Stimulated activated naive CD8-positive, alpha-beta T cell treated with anti-CD3 and anti-CD28 coated beads, Interleukin-15, Interleukin-2, amounts not matched to agents 100 ng/mL and 50 ng/mL, for 24 hours (primary cell): ENCODE results near the gene WWC2.
"Not testable (repeated sequence)": the region's sequence is repeated elsewhere in the genome, so short reads cannot be mapped to it uniquely, and the experiment has no call there.

Source experiments
- H3K27ac Mint-ChIP-seq: one replicate; pipeline ENCODE4 v1.8.0; 2021; ENCODE audit warnings: mild to moderate bottlenecking, mixed read lengths
- H3K27me3 Mint-ChIP-seq: one replicate; pipeline ENCODE4 v1.8.0; 2021; ENCODE audit warnings: mixed read lengths
- H3K36me3 Mint-ChIP-seq: one replicate; pipeline ENCODE4 v1.8.0; 2021; ENCODE audit warnings: low read depth, mixed read lengths
- H3K4me1 Mint-ChIP-seq: one replicate; pipeline ENCODE4 v1.8.0; 2021; ENCODE audit warnings: low read depth, mixed read lengths
- H3K4me3 Mint-ChIP-seq: one replicate; pipeline ENCODE4 v1.8.0; 2021; ENCODE audit warnings: mild to moderate bottlenecking, mixed read lengths
- H3K9me3 Mint-ChIP-seq: one replicate; pipeline ENCODE4 v1.8.0; 2021; ENCODE audit warnings: mixed read lengths

The WWC2 gene

DNA sequence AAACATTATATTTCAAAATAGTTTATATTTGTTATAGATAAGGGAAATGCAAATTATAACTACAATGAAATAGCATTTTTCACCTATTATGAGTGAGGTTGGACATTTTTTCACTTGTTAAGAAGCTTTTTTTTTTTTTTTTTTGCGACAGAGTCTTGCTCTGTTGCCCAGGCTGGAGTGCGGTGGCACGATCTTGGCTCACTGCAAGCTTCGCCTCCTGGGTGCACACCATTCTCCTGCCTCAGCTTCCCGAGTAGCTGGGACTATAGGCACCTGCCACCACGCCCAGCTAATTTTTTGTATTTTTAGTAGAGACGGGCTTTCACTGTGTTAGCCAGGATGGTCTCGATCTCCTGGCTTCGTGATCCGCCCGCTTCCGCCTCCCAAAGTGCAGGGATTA lies 22.6 kb downstream of the WWC2 start:
- H3K9me3 Mint-ChIP-seq, H3K36me3 Mint-ChIP-seq, H3K27me3 Mint-ChIP-seq, H3K4me1 Mint-ChIP-seq, H3K4me3 Mint-ChIP-seq, H3K27ac Mint-ChIP-seq: not testable (repeated sequence)

DNA sequence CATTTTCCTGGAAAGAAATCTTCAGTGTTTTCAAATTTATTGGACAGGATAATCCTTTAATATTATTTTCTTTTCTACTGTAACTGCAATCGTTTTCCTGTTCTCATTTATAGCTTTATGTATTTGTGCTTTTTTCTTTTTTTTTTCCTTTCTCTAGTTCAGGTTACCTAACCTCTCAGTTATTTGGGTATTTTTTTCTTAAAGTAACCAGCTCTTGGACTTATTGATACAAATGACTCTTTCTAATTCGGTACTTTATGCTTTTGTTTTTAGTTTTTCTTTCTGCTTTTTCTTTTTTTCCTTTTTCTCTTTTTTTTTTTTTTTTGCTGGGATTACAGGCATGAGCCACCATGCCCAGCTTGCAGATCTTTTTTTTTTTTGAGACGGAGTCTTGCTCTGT lies 25.2 kb downstream of the WWC2 start:
- Mint-ChIP-seq H3K4me1 (no peaks in the 10 kb centered on the region), H3K27ac (no peak overlapping the region), H3K36me3 (no peaks in the 10 kb centered on the region), H3K27me3 (no peaks in the 10 kb centered on the region), H3K4me3 (no peak overlapping the region), H3K9me3 (no peaks in the 10 kb centered on the region)

GRCh38 chr4:183124865-183125264 lies 25.8 kb downstream of the WWC2 start:
- H3K27me3 Mint-ChIP-seq = no peaks in the 10 kb centered on the region

GRCh38 chr4:183129125-183129524 lies 30.1 kb downstream of the WWC2 start:
- Mint-ChIP-seq H3K27me3 (no peaks in the 10 kb centered on the region), H3K4me1 (no peaks in the 10 kb centered on the region), H3K27ac (no peak overlapping the region), H3K4me3 (no peak overlapping the region), H3K36me3 (no peaks in the 10 kb centered on the region), H3K9me3 (no peaks in the 10 kb centered on the region)

More at GRCh38 chr4:183124865-183125264, 25.8 kb downstream of the WWC2 start:
- no peaks in the 10 kb centered on the region for H3K4me1 Mint-ChIP-seq
- H3K9me3 Mint-ChIP-seq = no peaks in the 10 kb centered on the region
- H3K27ac Mint-ChIP-seq = no peak overlapping the region
- H3K36me3 Mint-ChIP-seq = no peaks in the 10 kb centered on the region
- H3K4me3 Mint-ChIP-seq = no peak overlapping the region

GRCh38 chr4:183129675-183130074 lies 30.6 kb downstream of the WWC2 start:
- Mint-ChIP-seq H3K4me3 (no peak overlapping the region), H3K27ac (no peak overlapping the region), H3K4me1 (no peaks in the 10 kb centered on the region), H3K36me3 (no peaks in the 10 kb centered on the region), H3K9me3 (no peaks in the 10 kb centered on the region), H3K27me3 (no peaks in the 10 kb centered on the region)

- Mint-ChIP-seq H3K36me3 (no peaks in the 10 kb centered on the region), H3K4me1 (no peaks in the 10 kb centered on the region), H3K4me3 (no peak overlapping the region), H3K9me3 (no peaks in the 10 kb centered on the region), H3K27ac (no peak overlapping the region), H3K27me3 (no peaks in the 10 kb centered on the region)
Measured at GRCh38 chr4:183130328-183131155, 31.5 kb downstream of the WWC2 start.

DNA sequence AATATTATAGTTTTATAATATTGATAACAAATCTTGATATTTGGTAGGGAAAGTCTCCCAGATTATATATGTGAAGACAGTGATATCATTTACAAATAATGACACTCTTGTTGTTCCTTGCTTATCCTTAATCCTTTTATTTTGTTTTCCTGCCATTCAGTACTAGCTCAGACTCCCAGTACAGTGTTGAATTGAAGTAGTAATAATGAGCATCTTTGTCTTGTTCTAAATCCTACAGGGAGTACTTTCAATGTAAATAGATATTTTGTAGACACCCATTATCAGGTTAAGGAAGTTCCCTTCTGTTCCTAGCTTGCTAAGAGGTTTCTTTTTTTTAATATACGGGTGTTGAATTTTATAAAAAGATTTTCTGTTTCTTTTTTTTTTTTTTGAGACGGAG lies 33.0 kb downstream of the WWC2 start:
- H3K27me3 Mint-ChIP-seq = peaks cover 3% of the 10 kb centered on the region
- no peaks in the 10 kb centered on the region for H3K36me3 Mint-ChIP-seq
- H3K4me1 Mint-ChIP-seq = no peaks in the 10 kb centered on the region
- no peak overlapping the region for H3K4me3 Mint-ChIP-seq
- H3K9me3 Mint-ChIP-seq = no peaks in the 10 kb centered on the region
- no peak overlapping the region for H3K27ac Mint-ChIP-seq

DNA sequence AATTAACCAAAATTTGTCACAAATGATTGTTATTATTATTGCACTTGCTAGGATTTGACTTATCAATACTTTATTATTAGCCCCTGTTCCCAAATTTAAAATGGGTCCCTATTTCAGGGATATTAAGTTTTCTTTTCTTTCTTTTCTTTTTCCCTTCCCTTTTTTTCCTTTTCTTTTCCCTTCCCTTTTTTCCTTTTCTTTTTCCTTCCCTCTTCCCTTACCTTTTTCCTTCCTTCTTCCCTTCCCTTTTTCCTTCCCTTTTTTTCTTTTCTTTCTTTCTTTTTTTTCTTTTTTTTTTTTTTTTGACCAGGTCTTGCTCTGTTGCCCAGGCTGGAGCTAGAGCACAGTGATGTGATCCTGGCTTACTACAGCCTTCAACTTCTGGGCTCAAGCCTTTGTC lies 33.8 kb downstream of the WWC2 start:
- H3K27me3 Mint-ChIP-seq = peaks cover 3% of the 10 kb centered on the region
- no peaks in the 10 kb centered on the region for H3K9me3 Mint-ChIP-seq
- no peaks in the 10 kb centered on the region for H3K36me3 Mint-ChIP-seq
- H3K4me1 Mint-ChIP-seq = no peaks in the 10 kb centered on the region
- H3K4me3 Mint-ChIP-seq = no peak overlapping the region
- H3K27ac Mint-ChIP-seq = no peak overlapping the region

GRCh38 chr4:183136855-183137254 lies 37.8 kb downstream of the WWC2 start:
- H3K36me3 Mint-ChIP-seq = no peaks in the 10 kb centered on the region
- peaks cover 3% of the 10 kb centered on the region for H3K27me3 Mint-ChIP-seq
- no peaks in the 10 kb centered on the region for H3K4me1 Mint-ChIP-seq
- no peak overlapping the region for H3K4me3 Mint-ChIP-seq
- no peaks in the 10 kb centered on the region for H3K9me3 Mint-ChIP-seq
- H3K27ac Mint-ChIP-seq = no peak overlapping the region

- Mint-ChIP-seq H3K27ac (no peak overlapping the region), H3K9me3 (no peaks in the 10 kb centered on the region), H3K4me1 (no peaks in the 10 kb centered on the region), H3K4me3 (no peak overlapping the region), H3K27me3 (peaks cover 3% of the 10 kb centered on the region), H3K36me3 (no peaks in the 10 kb centered on the region)
Measured at GRCh38 chr4:183139058-183139750, 40.1 kb downstream of the WWC2 start.

DNA sequence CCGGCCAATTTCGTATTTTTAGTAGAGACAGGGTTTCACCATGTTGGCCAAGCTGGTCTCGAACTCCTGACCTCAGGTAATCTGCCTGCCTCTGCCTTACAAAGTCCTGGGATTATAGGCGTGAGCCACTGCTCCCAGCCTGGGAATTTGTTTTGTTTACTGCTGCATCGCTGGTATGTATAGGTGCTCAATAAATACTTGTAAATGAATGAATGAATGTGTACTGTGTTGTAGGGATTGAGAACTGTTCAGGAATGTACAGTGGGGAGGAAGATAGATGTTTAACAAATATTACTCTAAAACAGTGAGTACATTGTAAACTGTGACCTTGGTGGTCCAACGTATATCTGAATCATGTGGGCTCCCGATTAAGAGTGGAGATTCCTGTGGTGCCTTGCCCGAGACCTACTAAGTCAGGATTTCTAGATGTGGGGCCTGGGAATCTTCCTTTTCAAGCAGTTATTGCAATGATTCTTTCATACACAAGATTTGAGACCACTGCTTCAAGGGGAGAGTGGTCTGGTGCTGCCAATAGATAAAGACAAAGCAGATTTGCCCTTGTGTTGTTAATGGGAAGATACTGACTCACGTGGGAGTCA lies 41.0 kb downstream of the WWC2 start:
- Mint-ChIP-seq H3K27ac (no peak overlapping the region), H3K36me3 (no peaks in the 10 kb centered on the region), H3K4me1 (no peaks in the 10 kb centered on the region), H3K4me3 (no peak overlapping the region), H3K27me3 (peaks cover 3% of the 10 kb centered on the region), H3K9me3 (no peaks in the 10 kb centered on the region)

DNA sequence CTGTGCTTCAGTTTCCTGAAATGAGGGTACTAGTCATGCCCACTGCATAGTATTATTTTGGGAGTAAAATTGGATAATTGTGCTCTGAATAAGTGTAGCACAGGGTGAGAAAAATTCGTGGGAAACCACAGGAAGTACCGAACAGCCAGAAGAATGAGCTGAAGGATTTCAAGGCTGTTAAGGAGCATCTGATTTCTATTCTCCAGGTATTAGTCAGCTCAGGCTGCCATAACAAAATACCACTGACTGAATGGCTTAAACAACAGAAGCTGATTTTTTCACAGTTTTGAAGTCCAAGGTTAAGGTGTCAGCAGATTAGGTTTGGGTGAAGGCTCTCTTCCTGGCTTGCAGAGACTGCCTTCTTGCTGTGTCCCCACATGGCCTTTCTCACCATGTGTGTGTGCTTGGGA lies 41.9 kb downstream of the WWC2 start:
- H3K9me3 Mint-ChIP-seq = no peaks in the 10 kb centered on the region
- H3K4me1 Mint-ChIP-seq = no peaks in the 10 kb centered on the region
- peaks cover 1% of the 10 kb centered on the region for H3K27me3 Mint-ChIP-seq
- H3K27ac Mint-ChIP-seq = no peak overlapping the region
- no peaks in the 10 kb centered on the region for H3K36me3 Mint-ChIP-seq
- no peak overlapping the region for H3K4me3 Mint-ChIP-seq

DNA sequence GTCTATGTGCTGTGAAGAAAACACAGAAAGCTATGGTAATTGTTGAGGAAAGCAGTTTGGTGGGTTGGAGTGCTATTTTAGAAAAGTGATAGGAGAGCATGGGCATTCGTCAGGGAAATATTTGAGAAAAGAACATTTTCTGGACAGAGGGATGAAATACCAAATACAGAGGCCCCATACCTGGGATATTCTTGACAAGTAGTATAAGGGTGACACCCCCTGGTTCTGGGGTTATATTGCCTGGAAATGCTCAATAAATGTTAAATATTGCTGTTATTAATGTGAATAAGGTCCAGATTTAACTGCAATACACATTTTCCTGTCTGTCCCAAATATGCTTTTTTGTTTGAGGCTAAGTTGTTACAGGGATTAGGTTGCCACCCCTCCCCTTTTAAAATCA lies 42.9 kb downstream of the WWC2 start:
- H3K4me1 Mint-ChIP-seq = no peaks in the 10 kb centered on the region

DNA sequence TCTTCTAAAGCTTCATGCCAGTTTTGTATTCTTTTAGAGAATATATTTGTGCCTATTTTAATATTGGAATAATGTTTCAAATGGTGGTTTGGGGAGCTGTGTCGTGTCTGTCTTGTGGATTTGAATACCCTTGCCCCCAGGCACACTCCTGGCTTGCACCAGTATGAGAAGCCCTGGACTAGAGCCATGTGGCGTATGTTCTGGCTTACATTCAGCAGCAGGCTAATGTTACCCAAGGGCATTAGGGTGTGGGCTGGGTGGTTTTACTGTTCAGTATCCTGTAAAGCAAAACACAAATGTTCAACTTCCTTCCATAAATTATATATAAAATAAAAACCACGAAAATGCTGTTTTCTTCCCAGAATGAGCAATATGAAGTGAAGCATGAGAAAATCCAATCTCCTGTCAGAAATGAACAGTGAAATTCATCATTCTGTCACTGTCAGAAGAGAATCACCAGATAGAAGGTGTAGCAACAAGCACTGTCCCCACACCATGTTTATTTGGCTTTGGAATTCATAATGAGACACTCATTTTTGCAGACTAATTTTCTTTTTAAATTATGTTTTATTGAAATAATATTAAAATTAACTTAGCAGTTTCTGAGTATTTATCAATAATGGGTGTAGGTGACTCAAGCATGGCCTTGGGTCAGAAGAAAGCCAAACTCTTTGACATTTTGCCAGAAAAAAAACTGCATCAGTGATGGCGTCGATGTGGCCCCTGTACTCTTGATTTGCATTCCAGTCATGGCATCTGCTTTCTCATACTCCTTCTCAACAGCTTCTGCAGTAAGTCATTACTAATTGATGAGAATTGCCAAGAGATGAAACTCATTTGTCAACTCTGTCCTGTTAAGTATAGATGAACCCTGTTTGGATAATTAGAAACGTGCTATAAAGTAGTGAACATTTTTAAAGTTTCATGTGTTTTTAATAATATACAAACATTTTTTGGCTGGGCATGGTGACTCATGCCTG lies 43.8 kb downstream of the WWC2 start:
- no peaks in the 10 kb centered on the region for H3K4me1 Mint-ChIP-seq

More for the DNA sequence above, 42.9 kb downstream of the WWC2 start:
- Mint-ChIP-seq H3K27me3 (no peaks in the 10 kb centered on the region), H3K36me3 (no peaks in the 10 kb centered on the region), H3K27ac (no peak overlapping the region), H3K9me3 (no peaks in the 10 kb centered on the region), H3K4me3 (no peak overlapping the region)

More for the DNA sequence above, 43.8 kb downstream of the WWC2 start:
- Mint-ChIP-seq H3K36me3 (no peaks in the 10 kb centered on the region), H3K9me3 (no peaks in the 10 kb centered on the region), H3K27me3 (no peaks in the 10 kb centered on the region), H3K4me3 (no peak overlapping the region), H3K27ac (no peak overlapping the region)
